ENCODE data around the gene PAX6.

PAX6 gene

GRCh38 chr11:31810779-31811647, at the start of gene PAX6:
Gene PAX6 (minus strand): TSS chr11:31811322. CDS start chr11:31806411, 4,911 bp downstream.
- no peak for DNase-seq

- no peak for DNase-seq
Measured at GRCh38 chr11:31860391-31860790, 49.3 kb upstream of the PAX6 start.

GRCh38 chr11:31856248-31856647, 45.1 kb upstream of the PAX6 start:
- no peak for DNase-seq

GRCh38 chr11:31855466-31855865, 44.3 kb upstream of the PAX6 start:
- DNase-seq = no peak

- DNase-seq = no peak
Measured at GRCh38 chr11:31850365-31850764, 39.2 kb upstream of the PAX6 start.

- DNase-seq = no peak
Measured at GRCh38 chr11:31847761-31848160, 36.6 kb upstream of the PAX6 start.

GRCh38 chr11:31845331-31845730, 34.2 kb upstream of the PAX6 start:
- no peak for DNase-seq

GRCh38 chr11:31844351-31844750, 33.2 kb upstream of the PAX6 start:
- DNase-seq = no peak

- DNase-seq = no peak
Measured at GRCh38 chr11:31841435-31841834, 30.3 kb upstream of the PAX6 start.

- no peak for DNase-seq
Measured at GRCh38 chr11:31834237-31834636, 23.1 kb upstream of the PAX6 start.

- no peak for DNase-seq
Measured at GRCh38 chr11:31830406-31830805, 19.3 kb upstream of the PAX6 start.

- DNase-seq = no peak
Measured at GRCh38 chr11:31828217-31828616, 17.1 kb upstream of the PAX6 start.

GRCh38 chr11:31827455-31828206, 16.5 kb upstream of the PAX6 start:
- no peak for DNase-seq

GRCh38 chr11:31826536-31827438, 15.7 kb upstream of the PAX6 start:
- DNase-seq = no peak

GRCh38 chr11:31825838-31826484, 14.8 kb upstream of the PAX6 start:
- no peak for DNase-seq

- DNase-seq = no peak
Measured at GRCh38 chr11:31824879-31825837, 14.0 kb upstream of the PAX6 start.

- DNase-seq = no peak
Measured at GRCh38 chr11:31824332-31824878, 13.3 kb upstream of the PAX6 start.

- DNase-seq = no peak
Measured at GRCh38 chr11:31823644-31824331, 12.7 kb upstream of the PAX6 start.

GRCh38 chr11:31822927-31823643, 12.0 kb upstream of the PAX6 start:
- DNase-seq = no peak
